GM19324 (cell line): ENCODE data around the gene PEX3.

ENCODE experiments used
- ATAC-seq: cut with Tn5 transposase; IDR thresholded peaks from one replicate; pipeline ENCODE4 v1.9.1; 2021; ENCODE audit warnings: mild to moderate bottlenecking, moderate library complexity; ENCODE audit not compliant: unreplicated experiment, low FRiP score

The PEX3 gene

GRCh38 chr6:143535189-143535614 is 84.6 kb downstream of the PEX3 start:
- no peak for ATAC-seq

GRCh38 chr6:143536461-143536865 is 85.9 kb downstream of the PEX3 start:
- ATAC-seq, result peak; percentile 81

GRCh38 chr6:143536866-143537691 is 86.5 kb downstream of the PEX3 start:
- ATAC-seq, result peak; percentile 65

- no peak for ATAC-seq
Measured at GRCh38 chr6:143538374-143538773, 87.8 kb downstream of the PEX3 start.

- ATAC-seq, result no peak
Measured at GRCh38 chr6:143539106-143539505, 88.5 kb downstream of the PEX3 start.

GRCh38 chr6:143539734-143540133 is 89.1 kb downstream of the PEX3 start:
- ATAC-seq, result no peak

GRCh38 chr6:143540192-143540591 is 89.6 kb downstream of the PEX3 start:
- ATAC-seq, result no peak
